Measurements from ENCODE around the gene RBM41.

Gene RBM41

DNA sequence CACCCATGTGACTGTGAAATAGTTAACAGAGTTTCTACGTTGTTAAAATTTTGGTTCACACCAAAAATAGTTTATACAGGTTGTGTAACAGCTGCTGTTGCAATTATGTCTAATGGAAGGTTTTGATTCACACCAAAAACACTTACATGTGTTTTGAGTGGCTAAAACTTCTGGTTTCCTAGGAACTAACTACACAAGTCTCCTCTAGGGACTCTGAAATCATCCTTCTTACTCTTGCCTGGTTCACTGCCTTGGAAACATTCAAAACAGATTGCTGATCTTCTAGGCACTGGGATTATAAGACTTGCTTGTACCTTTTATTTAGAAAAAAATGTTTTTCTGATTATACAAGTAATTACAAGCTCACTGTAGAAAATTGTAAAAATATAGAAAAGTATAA is 103.7 kb downstream of the RBM41 start:
- DNase-seq, result no peak

Data from NCI-H1092 (cell line).